Measurements from ENCODE around the gene FHL1.

- no peak for TF ChIP-seq CTCF (conservative IDR thresholded peaks at IDR 0.05; ENCODE audit: low read depth, low read length)
- no peak for TF ChIP-seq EZH2phosphoT487 (IDR thresholded peaks at IDR 0.05; ENCODE audit: borderline replicate concordance, low read length)
Measured at GRCh38 chrX:136126872-136127406, 20.4 kb upstream of the FHL1 start.

Data from PC-3 (cell line).